ENCODE results near the gene MTHFD1L.

DNA sequence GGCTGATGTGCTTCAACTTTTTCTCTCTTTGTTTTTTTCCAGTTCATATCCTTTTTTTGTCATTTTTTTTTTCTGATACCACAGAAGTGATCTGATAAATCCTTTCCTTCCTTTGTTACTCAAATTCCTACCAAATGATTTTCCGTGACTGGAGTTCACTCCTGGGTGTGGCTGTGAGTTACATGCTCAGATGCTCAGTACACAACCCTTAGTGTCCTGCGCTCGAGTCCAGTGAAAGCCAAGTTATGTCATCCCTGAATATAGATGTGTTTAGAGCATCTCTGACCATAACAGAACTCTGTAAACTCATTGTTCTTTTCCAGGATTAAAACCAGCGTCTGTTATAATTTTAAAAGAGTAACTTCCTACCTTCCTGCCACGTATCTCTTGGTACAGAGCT, 227.1 kb downstream of the MTHFD1L start:
- TF ChIP-seq, protein P1, sequence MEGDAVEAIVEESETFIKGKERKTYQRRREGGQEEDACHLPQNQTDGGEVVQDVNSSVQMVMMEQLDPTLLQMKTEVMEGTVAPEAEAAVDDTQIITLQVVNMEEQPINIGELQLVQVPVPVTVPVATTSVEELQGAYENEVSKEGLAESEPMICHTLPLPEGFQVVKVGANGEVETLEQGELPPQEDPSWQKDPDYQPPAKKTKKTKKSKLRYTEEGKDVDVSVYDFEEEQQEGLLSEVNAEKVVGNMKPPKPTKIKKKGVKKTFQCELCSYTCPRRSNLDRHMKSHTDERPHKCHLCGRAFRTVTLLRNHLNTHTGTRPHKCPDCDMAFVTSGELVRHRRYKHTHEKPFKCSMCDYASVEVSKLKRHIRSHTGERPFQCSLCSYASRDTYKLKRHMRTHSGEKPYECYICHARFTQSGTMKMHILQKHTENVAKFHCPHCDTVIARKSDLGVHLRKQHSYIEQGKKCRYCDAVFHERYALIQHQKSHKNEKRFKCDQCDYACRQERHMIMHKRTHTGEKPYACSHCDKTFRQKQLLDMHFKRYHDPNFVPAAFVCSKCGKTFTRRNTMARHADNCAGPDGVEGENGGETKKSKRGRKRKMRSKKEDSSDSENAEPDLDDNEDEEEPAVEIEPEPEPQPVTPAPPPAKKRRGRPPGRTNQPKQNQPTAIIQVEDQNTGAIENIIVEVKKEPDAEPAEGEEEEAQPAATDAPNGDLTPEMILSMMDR (conservative IDR thresholded peaks at IDR 0.05; ENCODE audit: low read length), result no peak
- TF ChIP-seq EZH2phosphoT487 (IDR thresholded peaks at IDR 0.05; ENCODE audit: borderline replicate concordance), result no peak
